Measurements from ENCODE around the gene HOXA2. TPM values are rescaled to one million over a fixed set of nuclear protein-coding genes. Genes with fewer than 3 reads are reported as not detected.

HOXA2 gene
- total RNA-seq, 1 experiment from 2014 or later, result 0.21 TPM

- in situ Hi-C loops (cut with HindIII; ENCODE audit: low pct_unique_long_range_greater_than_20kb, low sequenced_read_pairs), result no loop called here
- no peak for DNase-seq (ENCODE audit: low read depth, low spot score)
These were observed 6.1 kb upstream of the HOXA2 start for GRCh38 chr7:27108390-27109127.

GRCh38 chr7:27107391-27108381 is 5.2 kb upstream of the HOXA2 start:
- in situ Hi-C loops (cut with HindIII; ENCODE audit: low pct_unique_long_range_greater_than_20kb, low sequenced_read_pairs), result no loop called here
- DNase-seq (ENCODE audit: low read depth, low spot score), result no peak

- in situ Hi-C loops (cut with HindIII; ENCODE audit: low pct_unique_long_range_greater_than_20kb, low sequenced_read_pairs), result no loop called here
- DNase-seq (ENCODE audit: low read depth, low spot score), result no peak
These were observed 4.4 kb upstream of the HOXA2 start for GRCh38 chr7:27106901-27107240.

GRCh38 chr7:27106181-27106900 is 3.9 kb upstream of the HOXA2 start:
- no peak for DNase-seq (ENCODE audit: low read depth, low spot score)
- in situ Hi-C loops (cut with HindIII; ENCODE audit: low pct_unique_long_range_greater_than_20kb, low sequenced_read_pairs), result no loop called here

- DNase-seq (ENCODE audit: low read depth, low spot score), result no peak
- in situ Hi-C loops (cut with HindIII; ENCODE audit: low pct_unique_long_range_greater_than_20kb, low sequenced_read_pairs), result no loop called here
These were observed 3.0 kb upstream of the HOXA2 start for GRCh38 chr7:27105301-27106031.

- no peak for DNase-seq (ENCODE audit: low read depth, low spot score)
- in situ Hi-C loops (cut with HindIII; ENCODE audit: low pct_unique_long_range_greater_than_20kb, low sequenced_read_pairs), result no loop called here
These were observed 2.0 kb upstream of the HOXA2 start for GRCh38 chr7:27104341-27105058.

- in situ Hi-C loops (cut with HindIII; ENCODE audit: low pct_unique_long_range_greater_than_20kb, low sequenced_read_pairs), result no loop called here
- DNase-seq (ENCODE audit: low read depth, low spot score), result no peak
These were observed 1.2 kb upstream of the HOXA2 start for GRCh38 chr7:27103489-27104226.

GRCh38 chr7:27101957-27102580 is 414 bp downstream of the HOXA2 start:
- no peak for DNase-seq (ENCODE audit: low read depth, low spot score)
- in situ Hi-C loops (cut with HindIII; ENCODE audit: low pct_unique_long_range_greater_than_20kb, low sequenced_read_pairs), result no loop called here

- in situ Hi-C loops (cut with HindIII; ENCODE audit: low pct_unique_long_range_greater_than_20kb, low sequenced_read_pairs), result no loop called here
These were observed 1.1 kb downstream of the HOXA2 start for GRCh38 chr7:27101171-27101956.

GRCh38 chr7:27100694-27101170 is 1.8 kb downstream of the HOXA2 start:
- in situ Hi-C loops (cut with HindIII; ENCODE audit: low pct_unique_long_range_greater_than_20kb, low sequenced_read_pairs), result no loop called here
- no peak for DNase-seq (ENCODE audit: low read depth, low spot score)

More at GRCh38 chr7:27101171-27101956, 1.1 kb downstream of the HOXA2 start:
- DNase-seq (ENCODE audit: low read depth, low spot score), result no peak

GRCh38 chr7:27099453-27100370 is 2.8 kb downstream of the HOXA2 start:
- DNase-seq (ENCODE audit: low read depth, low spot score), result no peak
- in situ Hi-C loops (cut with HindIII; ENCODE audit: low pct_unique_long_range_greater_than_20kb, low sequenced_read_pairs), result no loop called here

GRCh38 chr7:27098578-27099451 is 3.7 kb downstream of the HOXA2 start:
- no peak for DNase-seq (ENCODE audit: low read depth, low spot score)
- in situ Hi-C loops (cut with HindIII; ENCODE audit: low pct_unique_long_range_greater_than_20kb, low sequenced_read_pairs), result no loop called here

Data from SK-MEL-5 (cell line).